NCI-H526 treated with DMSO at 0.1 percent for 48 hours (cell line): ENCODE measurements around the gene NRG2.

ENCODE experiments used
- DNase-seq: peaks from one replicate; lab custom pipeline; 2025; lab: John Stamatoyannopoulos, UW

NRG2 gene

GRCh38 chr5:139903795-139904565, 139.1 kb downstream of the NRG2 start:
- peak; percentile 26 for DNase-seq

DNA sequence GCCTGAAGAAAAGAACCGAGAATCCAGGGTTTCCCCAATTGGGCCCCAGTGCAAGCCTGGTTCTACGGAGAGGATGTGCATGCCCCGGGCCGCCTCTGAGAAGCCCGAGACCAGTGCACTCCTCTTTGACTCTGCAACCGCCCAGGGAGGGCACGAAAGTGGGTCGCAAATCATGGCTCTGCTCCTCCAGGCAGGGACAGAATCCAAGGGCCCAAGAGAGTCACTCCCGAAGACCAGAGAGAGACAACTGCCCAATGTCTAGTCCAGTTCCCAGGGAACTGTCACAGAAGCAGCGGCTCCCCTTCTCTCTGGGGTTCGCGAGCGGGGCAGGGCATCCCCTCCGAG, 139.7 kb downstream of the NRG2 start:
- no peak for DNase-seq

- no peak for DNase-seq
Measured at GRCh38 chr5:139901986-139902385, 141.1 kb downstream of the NRG2 start.

DNA sequence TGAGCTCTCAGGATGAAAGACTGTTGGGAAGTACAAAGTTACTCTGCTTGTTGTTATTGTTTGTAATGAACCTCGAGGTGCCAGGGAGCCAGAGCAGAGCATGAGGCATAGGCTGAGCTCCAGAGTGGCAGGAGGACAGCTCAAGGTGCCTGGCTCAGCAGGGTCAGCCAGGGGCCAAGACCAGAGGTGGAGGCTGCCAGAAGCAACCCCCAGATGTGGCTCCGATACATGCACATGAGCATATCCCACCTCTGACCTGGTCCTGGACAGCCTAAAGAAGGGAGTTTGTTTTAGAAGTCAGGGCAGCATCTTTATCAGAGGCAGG, 141.9 kb downstream of the NRG2 start:
- DNase-seq, result no peak

GRCh38 chr5:139900546-139901250, 142.4 kb downstream of the NRG2 start:
- DNase-seq, result no peak

GRCh38 chr5:139898981-139899380, 144.1 kb downstream of the NRG2 start:
- no peak for DNase-seq

DNA sequence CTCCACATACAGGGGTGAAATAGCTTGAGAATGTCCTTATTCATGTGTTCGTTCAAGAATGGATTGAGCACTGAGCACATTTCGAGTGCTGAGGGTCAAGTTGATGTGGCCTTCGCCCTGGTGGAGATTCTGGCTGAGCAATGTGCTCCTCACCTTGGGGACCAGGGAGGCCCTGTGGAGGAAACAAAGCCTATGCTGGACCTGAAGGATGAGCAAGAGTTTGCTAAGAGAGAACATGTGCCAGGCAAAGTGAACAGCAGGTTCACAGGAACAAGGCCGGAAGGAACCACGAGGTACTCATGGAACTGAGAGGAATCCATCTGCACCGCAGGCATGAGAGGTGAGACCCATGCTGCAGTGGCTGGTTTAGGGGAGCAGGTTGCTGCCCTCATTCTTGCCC, 145.1 kb downstream of the NRG2 start:
- no peak for DNase-seq

DNA sequence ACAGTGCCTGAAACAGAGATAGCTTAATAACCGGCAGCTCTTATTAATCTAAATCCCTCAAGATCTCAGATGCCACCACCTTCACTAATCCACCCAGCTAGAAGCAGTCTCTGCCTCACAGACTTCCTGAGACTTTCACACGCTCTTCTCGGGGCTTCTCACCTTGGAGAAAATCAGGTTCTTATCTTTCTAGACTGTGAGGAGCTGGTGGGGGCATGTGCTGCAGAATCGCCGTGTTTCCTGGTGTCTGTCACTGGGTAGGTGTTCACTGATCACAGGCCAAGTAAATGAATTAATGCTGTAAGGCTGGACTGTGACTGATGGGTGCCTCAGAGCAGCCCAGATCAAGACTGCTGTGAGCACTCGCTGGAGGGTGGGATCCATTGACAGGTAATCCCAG, 145.8 kb downstream of the NRG2 start:
- no peak for DNase-seq

- DNase-seq, result no peak
Measured at GRCh38 chr5:139896718-139897117, 146.4 kb downstream of the NRG2 start.

- no peak for DNase-seq
Measured at GRCh38 chr5:139895647-139896046, 147.5 kb downstream of the NRG2 start.

- DNase-seq, result no peak
Measured at GRCh38 chr5:139895046-139895445, 148.1 kb downstream of the NRG2 start.

DNA sequence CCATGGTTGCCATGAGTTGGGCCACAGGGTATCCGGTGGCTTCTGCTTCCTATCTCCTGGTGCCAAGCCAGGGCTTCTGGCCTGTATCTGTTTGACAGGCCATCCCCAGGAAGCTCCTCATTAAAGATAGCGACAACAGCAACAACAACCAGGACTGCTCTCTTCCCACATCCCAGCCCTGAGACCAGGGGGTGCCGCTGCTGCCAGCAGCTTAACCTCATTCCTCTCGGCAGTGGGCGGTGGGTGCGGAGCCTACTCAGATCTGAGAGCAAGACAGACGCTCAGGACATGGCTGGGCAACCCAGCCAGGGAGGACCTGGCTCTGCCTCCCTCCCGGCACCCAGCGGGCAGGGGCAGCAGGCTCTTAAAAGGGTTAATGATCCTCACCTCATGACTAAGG, 149.2 kb downstream of the NRG2 start:
- DNase-seq, result no peak

GRCh38 chr5:139889410-139889809, 153.7 kb downstream of the NRG2 start:
- DNase-seq, result no peak

DNA sequence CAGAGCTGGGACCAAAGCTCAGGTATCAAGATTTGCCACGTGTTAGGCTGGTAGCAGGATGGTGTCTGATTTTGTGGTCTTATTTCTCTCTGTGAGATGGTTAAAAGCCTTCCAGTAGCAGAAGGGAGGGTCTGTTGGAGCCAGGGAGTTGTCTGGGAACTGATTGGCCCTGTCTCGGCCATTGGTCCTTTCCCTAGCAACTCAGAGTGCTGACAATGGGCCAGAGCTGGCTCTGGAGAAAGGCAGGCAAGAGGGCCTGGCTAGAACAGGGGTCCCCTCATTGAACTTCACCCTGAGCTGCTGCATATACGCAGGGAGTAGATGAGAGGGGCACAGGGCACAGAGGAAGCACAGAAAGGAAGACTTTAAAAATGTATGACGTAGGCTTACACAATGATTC, 154.7 kb downstream of the NRG2 start:
- no peak for DNase-seq

DNA sequence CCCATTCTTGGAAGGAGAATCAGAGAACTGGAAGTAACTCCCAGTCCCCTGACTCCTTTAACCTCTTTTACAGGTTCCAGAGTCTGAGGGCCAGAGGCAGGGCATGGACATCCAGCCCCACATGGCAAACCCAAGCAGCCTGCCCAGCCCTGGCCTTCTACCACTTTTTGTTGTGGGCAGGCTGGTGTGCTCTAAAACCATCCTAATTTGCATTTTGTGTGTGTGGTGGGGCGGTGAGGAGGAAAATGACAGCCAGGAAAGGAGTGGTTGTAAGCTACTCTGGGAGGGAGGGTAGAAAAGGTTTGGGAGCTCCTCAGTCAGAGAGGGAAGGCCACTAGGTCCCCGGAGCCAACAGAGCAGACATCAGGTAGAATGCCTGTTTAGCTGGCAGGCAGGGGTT, 156.9 kb downstream of the NRG2 start:
- DNase-seq, result peak; percentile 70

GRCh38 chr5:139885857-139886208, 157.3 kb downstream of the NRG2 start:
- no peak for DNase-seq

DNA sequence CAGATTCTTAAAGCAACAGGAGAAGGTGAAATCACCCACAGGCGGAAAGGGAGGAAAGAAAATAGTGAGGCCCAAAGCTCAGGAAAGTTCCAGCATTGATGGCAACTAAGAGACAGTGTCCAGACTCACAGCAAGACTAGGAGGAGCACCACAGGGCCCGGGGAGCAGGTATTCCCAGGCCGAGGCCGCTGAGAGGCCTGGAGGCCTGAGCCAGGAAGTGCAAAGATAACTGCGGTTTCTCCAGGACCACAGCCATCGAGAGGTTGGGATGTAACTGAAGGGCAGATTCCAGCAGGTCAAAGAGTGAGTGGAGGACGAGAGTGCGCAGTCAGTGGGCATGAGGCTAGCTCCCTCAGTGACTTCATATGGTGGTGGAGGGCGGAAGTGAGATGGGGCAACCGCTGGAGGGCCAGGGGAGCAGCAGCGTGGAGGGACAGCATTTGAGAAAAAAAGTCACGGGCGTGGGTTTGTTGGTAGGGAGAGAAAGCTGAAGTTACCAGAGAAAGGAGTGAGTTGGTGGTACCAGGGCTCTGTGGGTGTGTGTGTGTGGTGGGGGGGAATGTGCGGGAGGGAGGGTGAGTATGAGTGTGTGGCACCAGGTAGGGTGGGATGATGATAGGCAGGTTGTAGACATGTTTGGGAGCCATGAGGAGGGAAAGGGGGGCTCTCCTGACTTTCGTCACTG, 157.8 kb downstream of the NRG2 start:
- no peak for DNase-seq

GRCh38 chr5:139884734-139885133, 158.4 kb downstream of the NRG2 start:
- no peak for DNase-seq

- no peak for DNase-seq
Measured at GRCh38 chr5:139884144-139884543, 159.0 kb downstream of the NRG2 start.

GRCh38 chr5:139882961-139883539, 160.0 kb downstream of the NRG2 start:
- DNase-seq, result peak; percentile 30

GRCh38 chr5:139882316-139882715, 160.8 kb downstream of the NRG2 start:
- DNase-seq, result no peak

GRCh38 chr5:139881143-139881733, 161.9 kb downstream of the NRG2 start:
- no peak for DNase-seq
